ENCODE results near the gene NDUFB2.

NDUFB2 gene

GRCh38 chr7:140681766-140682165 lies 14.7 kb upstream of the NDUFB2 start:
- DNase-seq: no peak
- 95% methylated on average over 3 of the region's 3 CpGs for WGBS (ENCODE audit: insufficient coverage)
- H3K27me3 ChIP-seq (replicated peaks in 2 of 5; ENCODE audit: control insufficient read depth in 4 of 5, insufficient read depth in 5 of 5, low read length in 4 of 5): no peaks in the 10 kb centered on the region
- no peak overlapping the region for H3K4me3 ChIP-seq (ENCODE audit: control insufficient read depth in 1 of 7, extremely low read depth in 1 of 7, insufficient read depth in 4 of 7, low read depth in 2 of 7, low read length in 6 of 7)
- POLR2A ChIA-PET: interaction anchor here (0.6 kb wide), 1 partner anchor 258 kb away, joined by 3 read pairs; no protein-coding TSS in a partner anchor
- CTCF ChIA-PET: no interaction called here
- H3K27ac ChIP-seq (ENCODE audit: insufficient read depth in 1 of 2, low read depth in 1 of 2, low read length in 2 of 2, poor library complexity in 1 of 2, severe bottlenecking in 2 of 2): no peak overlapping the region
- H3K9me3 ChIP-seq (ENCODE audit: control extremely low read depth in 1 of 5, control insufficient read depth in 4 of 5, insufficient read depth in 2 of 5, low read depth in 1 of 5, low read length in 4 of 5): no peaks in the 10 kb centered on the region
- no peaks in the 10 kb centered on the region for H3K4me1 ChIP-seq (ENCODE audit: control extremely low read depth in 1 of 4, control insufficient read depth in 4 of 4, insufficient read depth in 4 of 4, low read length in 3 of 4)
- peaks cover 13 to 66% (median 25%) of the 10 kb centered on the region in 4 experiments for H3K36me3 ChIP-seq (ENCODE audit: control insufficient read depth in 4 of 4, insufficient read depth in 4 of 4, low read length in 3 of 4)

GRCh38 chr7:140683657-140684056 lies 12.9 kb upstream of the NDUFB2 start:
- no peak for DNase-seq
- 100% methylated on average over 2 of the region's 3 CpGs for WGBS (ENCODE audit: insufficient coverage)
- Histone ChIP-seq H3K4me3 (ENCODE audit: control insufficient read depth in 1 of 7, extremely low read depth in 1 of 7, insufficient read depth in 4 of 7, low read depth in 2 of 7, low read length in 6 of 7) (no peak overlapping the region), H3K27ac (ENCODE audit: insufficient read depth in 1 of 2, low read depth in 1 of 2, low read length in 2 of 2, poor library complexity in 1 of 2, severe bottlenecking in 2 of 2) (no peak overlapping the region), H3K36me3 (ENCODE audit: control insufficient read depth in 4 of 4, insufficient read depth in 4 of 4, low read length in 3 of 4) (peaks cover 11 to 69% (median 24%) of the 10 kb centered on the region in 4 experiments), H3K4me1 (ENCODE audit: control extremely low read depth in 1 of 4, control insufficient read depth in 4 of 4, insufficient read depth in 4 of 4, low read length in 3 of 4) (no peaks in the 10 kb centered on the region), H3K27me3 (replicated peaks in 2 of 5; ENCODE audit: control insufficient read depth in 4 of 5, insufficient read depth in 5 of 5, low read length in 4 of 5) (no peaks in the 10 kb centered on the region), H3K9me3 (ENCODE audit: control extremely low read depth in 1 of 5, control insufficient read depth in 4 of 5, insufficient read depth in 2 of 5, low read depth in 1 of 5, low read length in 4 of 5) (no peaks in the 10 kb centered on the region)
- POLR2A ChIA-PET: interaction anchor here (1.0 kb wide), 1 partner anchor 9 kb away, joined by 3 read pairs; no protein-coding TSS in a partner anchor
- CTCF ChIA-PET: interaction anchor here (4.5 kb wide), 1 partner anchor 9 kb away, joined by 25 read pairs; no protein-coding TSS in a partner anchor

- CTCF ChIA-PET: interaction anchor here (4.5 kb wide), 1 partner anchor 9 kb away, joined by 25 read pairs; no protein-coding TSS in a partner anchor
- Histone ChIP-seq H3K27ac (ENCODE audit: insufficient read depth in 1 of 2, low read depth in 1 of 2, low read length in 2 of 2, poor library complexity in 1 of 2, severe bottlenecking in 2 of 2) (no peak overlapping the region), H3K4me1 (ENCODE audit: control extremely low read depth in 1 of 4, control insufficient read depth in 4 of 4, insufficient read depth in 4 of 4, low read length in 3 of 4) (no peaks in the 10 kb centered on the region), H3K4me3 (ENCODE audit: control insufficient read depth in 1 of 7, extremely low read depth in 1 of 7, insufficient read depth in 4 of 7, low read depth in 2 of 7, low read length in 6 of 7) (no peak overlapping the region), H3K9me3 (ENCODE audit: control extremely low read depth in 1 of 5, control insufficient read depth in 4 of 5, insufficient read depth in 2 of 5, low read depth in 1 of 5, low read length in 4 of 5) (no peaks in the 10 kb centered on the region), H3K27me3 (replicated peaks in 2 of 5; ENCODE audit: control insufficient read depth in 4 of 5, insufficient read depth in 5 of 5, low read length in 4 of 5) (no peaks in the 10 kb centered on the region), H3K36me3 (ENCODE audit: control insufficient read depth in 4 of 4, insufficient read depth in 4 of 4, low read length in 3 of 4) (peaks cover 11 to 65% (median 22%) of the 10 kb centered on the region in 4 experiments)
- POLR2A ChIA-PET: interaction anchor here (1.0 kb wide), 1 partner anchor 9 kb away, joined by 3 read pairs; no protein-coding TSS in a partner anchor
- 97% methylated on average over 17 of the region's 20 CpGs for WGBS (ENCODE audit: insufficient coverage)
- no peak for DNase-seq
Observed at GRCh38 chr7:140684066-140684950, 12.2 kb upstream of the NDUFB2 start.

GRCh38 chr7:140685407-140686087 lies 11.0 kb upstream of the NDUFB2 start:
- 95% methylated on average over 7 of the region's 10 CpGs for WGBS (ENCODE audit: insufficient coverage)
- ChIA-PET POLR2A (interaction anchor here (0.8 kb wide), 1 partner anchor 11 kb away, joined by 3 read pairs; no protein-coding TSS in a partner anchor), CTCF (interaction anchor here (4.5 kb wide), 1 partner anchor 11 kb away, joined by 25 read pairs; no protein-coding TSS in a partner anchor)
- Histone ChIP-seq H3K4me3 (ENCODE audit: control insufficient read depth in 1 of 7, extremely low read depth in 1 of 7, insufficient read depth in 4 of 7, low read depth in 2 of 7, low read length in 6 of 7) (no peak overlapping the region), H3K4me1 (ENCODE audit: control extremely low read depth in 1 of 4, control insufficient read depth in 4 of 4, insufficient read depth in 4 of 4, low read length in 3 of 4) (no peaks in the 10 kb centered on the region), H3K9me3 (ENCODE audit: control extremely low read depth in 1 of 5, control insufficient read depth in 4 of 5, insufficient read depth in 2 of 5, low read depth in 1 of 5, low read length in 4 of 5) (no peaks in the 10 kb centered on the region), H3K27ac (ENCODE audit: insufficient read depth in 1 of 2, low read depth in 1 of 2, low read length in 2 of 2, poor library complexity in 1 of 2, severe bottlenecking in 2 of 2) (no peak overlapping the region), H3K36me3 (ENCODE audit: control insufficient read depth in 4 of 4, insufficient read depth in 4 of 4, low read length in 3 of 4) (peaks cover 11 to 63% (median 26%) of the 10 kb centered on the region in 4 experiments), H3K27me3 (replicated peaks in 2 of 5; ENCODE audit: control insufficient read depth in 4 of 5, insufficient read depth in 5 of 5, low read length in 4 of 5) (no peaks in the 10 kb centered on the region)
- no peak for DNase-seq

- no peak for DNase-seq
- Histone ChIP-seq H3K4me3 (ENCODE audit: control insufficient read depth in 1 of 7, extremely low read depth in 1 of 7, insufficient read depth in 4 of 7, low read depth in 2 of 7, low read length in 6 of 7) (no peak overlapping the region), H3K27ac (ENCODE audit: insufficient read depth in 1 of 2, low read depth in 1 of 2, low read length in 2 of 2, poor library complexity in 1 of 2, severe bottlenecking in 2 of 2) (no peak overlapping the region), H3K9me3 (ENCODE audit: control extremely low read depth in 1 of 5, control insufficient read depth in 4 of 5, insufficient read depth in 2 of 5, low read depth in 1 of 5, low read length in 4 of 5) (no peaks in the 10 kb centered on the region), H3K36me3 (ENCODE audit: control insufficient read depth in 4 of 4, insufficient read depth in 4 of 4, low read length in 3 of 4) (peaks cover 4 to 60% (median 25%) of the 10 kb centered on the region in 4 experiments), H3K27me3 (replicated peaks in 2 of 5; ENCODE audit: control insufficient read depth in 4 of 5, insufficient read depth in 5 of 5, low read length in 4 of 5) (no peaks in the 10 kb centered on the region), H3K4me1 (ENCODE audit: control extremely low read depth in 1 of 4, control insufficient read depth in 4 of 4, insufficient read depth in 4 of 4, low read length in 3 of 4) (no peaks in the 10 kb centered on the region)
- 99% methylated on average over 11 of the region's 11 CpGs for WGBS (ENCODE audit: insufficient coverage)
- CTCF ChIA-PET: interaction anchor here (1.0 to 4.5 kb wide), 2 partner anchors 12 to 28 kb away, joined by 3 to 25 read pairs; no protein-coding TSS in a partner anchor
- POLR2A ChIA-PET: no interaction called here
Observed at GRCh38 chr7:140686921-140687320, 9.6 kb upstream of the NDUFB2 start.

- DNase-seq: no peak
- 93% methylated on average over 4 of the region's 6 CpGs for WGBS (ENCODE audit: insufficient coverage)
- Histone ChIP-seq H3K36me3 (ENCODE audit: control insufficient read depth in 4 of 4, insufficient read depth in 4 of 4, low read length in 3 of 4) (peaks cover 3 to 58% (median 24%) of the 10 kb centered on the region in 4 experiments), H3K4me3 (ENCODE audit: control insufficient read depth in 1 of 7, extremely low read depth in 1 of 7, insufficient read depth in 4 of 7, low read depth in 2 of 7, low read length in 6 of 7) (no peak overlapping the region), H3K9me3 (ENCODE audit: control extremely low read depth in 1 of 5, control insufficient read depth in 4 of 5, insufficient read depth in 2 of 5, low read depth in 1 of 5, low read length in 4 of 5) (no peaks in the 10 kb centered on the region), H3K27me3 (replicated peaks in 2 of 5; ENCODE audit: control insufficient read depth in 4 of 5, insufficient read depth in 5 of 5, low read length in 4 of 5) (no peaks in the 10 kb centered on the region), H3K27ac (ENCODE audit: insufficient read depth in 1 of 2, low read depth in 1 of 2, low read length in 2 of 2, poor library complexity in 1 of 2, severe bottlenecking in 2 of 2) (no peak overlapping the region), H3K4me1 (ENCODE audit: control extremely low read depth in 1 of 4, control insufficient read depth in 4 of 4, insufficient read depth in 4 of 4, low read length in 3 of 4) (no peaks in the 10 kb centered on the region)
- CTCF ChIA-PET: interaction anchor here (1.6 to 2.2 kb wide), 2 partner anchors 10 to 11 kb away, joined by 3 to 4 read pairs; no protein-coding TSS in a partner anchor
- POLR2A ChIA-PET: no interaction called here
Observed at GRCh38 chr7:140688341-140688740, 8.2 kb upstream of the NDUFB2 start.
